H1 (cell line): ENCODE measurements around the gene PTPRG. TPM values are rescaled to one million over a fixed set of nuclear protein-coding genes. Genes with fewer than 3 reads are reported as not detected.

Experiments used
- CTCF ChIA-PET: fragments of 300-600 bp; sonication (Branson Sonifier 250); formaldehyde crosslinking; loops from one replicate; lab custom pipeline; 2021; ENCODE audit not compliant: partially characterized antibody; lab: Charles Lee
- POLR2A ChIA-PET: fragments of 300-600 bp; sonication (Branson Sonifier 250); formaldehyde crosslinking; loops from one replicate; lab custom pipeline; 2021; ENCODE audit warnings: inconsistent platforms; ENCODE audit not compliant: partially characterized antibody; lab: Charles Lee
- DNase-seq, 2 experiments: peaks; one replicate each; pipeline versions ENCODE4 v3.0.0 to v3.0.0-alpha.2; 2010 to 2022; ENCODE audit warnings: low spot score in 2 of 2, low read depth in 1 of 2, mixed read lengths in 1 of 2
- FAIRE-seq: peaks from 2 replicates; lab custom pipeline; 2011; peaks lifted over from hg19 to GRCh38; lab: Jason Lieb, UNC
- H2AFZ ChIP-seq: 2 replicates; pipeline ENCODE4 v1.8.1; 2012; ENCODE audit warnings: low read length, inconsistent platforms
- H2AK5ac ChIP-seq: 2 replicates; pipeline ENCODE4 v1.6.1; 2013; ENCODE audit warnings: low read depth, low read length
- H2BK120ac ChIP-seq: replicated peaks from 2 replicates; pipeline ENCODE3; 2013; ENCODE audit warnings: low read depth, low read length, inconsistent platforms
- H2BK12ac ChIP-seq: 2 replicates; pipeline ENCODE4 v1.6.1; 2013; ENCODE audit warnings: low read depth, low read length
- H2BK15ac ChIP-seq: 2 replicates; pipeline ENCODE4 v1.6.1; 2013; ENCODE audit warnings: low read length
- H2BK20ac ChIP-seq: 2 replicates; pipeline ENCODE4 v1.6.1; 2013; ENCODE audit warnings: low read length
- H2BK5ac ChIP-seq: 2 replicates; pipeline ENCODE4 v1.6.1; 2013; ENCODE audit warnings: low read depth, low read length
- H3K14ac ChIP-seq: 2 replicates; pipeline ENCODE4 v1.6.1; 2013; ENCODE audit warnings: inconsistent platforms; ENCODE audit not compliant: insufficient read length
- H3K18ac ChIP-seq: 2 replicates; pipeline ENCODE4 v1.6.1; 2013; ENCODE audit warnings: low read length; ENCODE audit errors: extremely low read depth
- H3K23ac ChIP-seq: 2 replicates; pipeline ENCODE4 v1.6.1; 2013; ENCODE audit warnings: inconsistent platforms; ENCODE audit not compliant: insufficient read length
- H3K23me2 ChIP-seq: 2 replicates; pipeline ENCODE4 v1.6.1; 2013; ENCODE audit warnings: low read depth, low read length
- H3K27ac ChIP-seq: 2 replicates; pipeline ENCODE4 v1.6.1; 2011; ENCODE audit warnings: low read depth, low read length, inconsistent platforms
- H3K27me3 ChIP-seq, 4 experiments: replicated peaks in 1 of 4; 1 replicate in 1 of 4; 2 replicates in 3 of 4; pipeline versions ENCODE4 v1.6.1 to v1.8.1; 2011 to 2013; ENCODE audit warnings: low read length in 3 of 4, mild to moderate bottlenecking in 3 of 4, inconsistent platforms in 2 of 4, mixed read lengths in 2 of 4, moderate library complexity in 1 of 4; ENCODE audit not compliant: control insufficient read depth in 3 of 4, insufficient read depth in 3 of 4; ENCODE audit errors: extremely low read depth in 1 of 4
- H3K36me3 ChIP-seq, 4 experiments: 2 replicates each; pipeline versions ENCODE4 v1.6.1 to v1.8.1; 2011 to 2013; ENCODE audit warnings: mild to moderate bottlenecking in 4 of 4, low read length in 3 of 4, moderate library complexity in 2 of 4, control low read depth in 1 of 4, inconsistent platforms in 1 of 4; ENCODE audit not compliant: insufficient read depth in 4 of 4, control insufficient read depth in 2 of 4
- H3K4ac ChIP-seq: replicated peaks from 2 replicates; pipeline ENCODE3; 2013; ENCODE audit warnings: low read length, low read depth, mixed read lengths, inconsistent platforms; ENCODE audit not compliant: insufficient read length
- H3K4me1 ChIP-seq, 4 experiments: replicated peaks in 1 of 4; 1 replicate in 1 of 4; 2 replicates in 3 of 4; pipeline versions ENCODE4 v1.6.1 to v1.8.1; 2011 to 2013; ENCODE audit warnings: low read length in 3 of 4, inconsistent platforms in 2 of 4, mixed read lengths in 1 of 4; ENCODE audit not compliant: insufficient read depth in 4 of 4, control insufficient read depth in 3 of 4
- H3K4me2 ChIP-seq, 2 experiments: 2 replicates each; pipeline versions ENCODE4 v1.6.1 to v1.8.1; 2011 to 2013; ENCODE audit warnings: low read depth in 2 of 2, low read length in 2 of 2, control low read depth in 1 of 2, inconsistent platforms in 1 of 2, mild to moderate bottlenecking in 1 of 2; ENCODE audit not compliant: insufficient read depth in 1 of 2
- H3K4me3 ChIP-seq, 4 experiments: fragments of 200-600, 300-600 bp in 1 of 4; sonication (generic), shearing (Covaris generic), sonication (Bioruptor Twin) in 1 of 4; 2 replicates each; pipeline versions ENCODE4 v1.5.1 to v1.8.1; 2011 to 2016; ENCODE audit warnings: low read length in 4 of 4, low read depth in 3 of 4, control low read depth in 2 of 4, inconsistent platforms in 2 of 4, mild to moderate bottlenecking in 2 of 4, mixed read lengths in 1 of 4, moderate library complexity in 1 of 4; ENCODE audit not compliant: insufficient read depth in 2 of 4; ENCODE audit errors: extremely low read depth in 1 of 4
- H3K56ac ChIP-seq: replicated peaks from 2 replicates; pipeline ENCODE3; 2013; ENCODE audit warnings: low read depth, mild to moderate bottlenecking, mixed read lengths, low read length, inconsistent platforms; ENCODE audit not compliant: insufficient read length
- H3K79me1 ChIP-seq: 2 replicates; pipeline ENCODE4 v1.6.1; 2013; ENCODE audit warnings: low read depth, low read length, control low read depth
- H3K79me2 ChIP-seq, 2 experiments: 2 replicates each; pipeline versions ENCODE4 v1.6.1 to v1.8.1; 2012 to 2013; ENCODE audit warnings: low read length in 2 of 2, mild to moderate bottlenecking in 2 of 2, inconsistent platforms in 1 of 2; ENCODE audit not compliant: insufficient read depth in 2 of 2, control insufficient read depth in 1 of 2
- H3K9ac ChIP-seq, 4 experiments: replicated peaks in 1 of 4; 1 replicate in 1 of 4; 2 replicates in 3 of 4; pipeline versions ENCODE4 v1.6.1 to v1.8.1; 2011 to 2013; ENCODE audit warnings: low read depth in 3 of 4, low read length in 3 of 4, control low read depth in 2 of 4, mild to moderate bottlenecking in 2 of 4, moderate library complexity in 2 of 4, inconsistent platforms in 1 of 4; ENCODE audit errors: extremely low read depth in 1 of 4
- H3K9me3 ChIP-seq, 2 experiments: 2 replicates each; pipeline versions ENCODE4 v1.6.1 to v1.8.1; 2012 to 2013; ENCODE audit warnings: mild to moderate bottlenecking in 2 of 2, moderate library complexity in 2 of 2, control low read depth in 1 of 2, inconsistent platforms in 1 of 2, low read depth in 1 of 2, low read length in 1 of 2, mixed read lengths in 1 of 2; ENCODE audit not compliant: insufficient read depth in 2 of 2
- H4K20me1 ChIP-seq, 2 experiments: replicated peaks in 1 of 2; 2 replicates each; pipeline versions ENCODE3 to v1.8.1; 2011 to 2013; ENCODE audit warnings: inconsistent platforms in 2 of 2, low read length in 2 of 2, mild to moderate bottlenecking in 1 of 2; ENCODE audit not compliant: insufficient read depth in 2 of 2, control insufficient read depth in 1 of 2
- H4K5ac ChIP-seq: 2 replicates; pipeline ENCODE4 v1.6.1; 2013; ENCODE audit warnings: low read length, low read depth, mixed read lengths, inconsistent platforms; ENCODE audit not compliant: insufficient read length
- H4K8ac ChIP-seq: 2 replicates; pipeline ENCODE4 v1.8.0; 2013; ENCODE audit warnings: mild to moderate bottlenecking, moderate library complexity, low read length, inconsistent platforms; ENCODE audit not compliant: insufficient read depth; ENCODE audit errors: extremely low read depth
- H4K91ac ChIP-seq: replicated peaks from 2 replicates; pipeline ENCODE3; 2013; ENCODE audit warnings: low read length, mixed read lengths, inconsistent platforms; ENCODE audit not compliant: insufficient read length
- CREB1 ChIP-seq: IDR thresholded peaks from 2 replicates; pipeline ENCODE4 v1.6.1; 2012; ENCODE audit warnings: inconsistent platforms
- EZH2 ChIP-seq: fragments of 200-600 bp; sonication (generic); IDR thresholded peaks from 2 replicates; pipeline ENCODE4 v1.7.1; 2012; ENCODE audit warnings: low read depth, mild to moderate bottlenecking, moderate library complexity, low read length, inconsistent platforms; ENCODE audit not compliant: severe bottlenecking
- RBBP5 ChIP-seq: IDR thresholded peaks from 2 replicates; pipeline ENCODE4 v1.7.1; 2012; ENCODE audit warnings: low read depth, mild to moderate bottlenecking, inconsistent platforms, low read length, moderate library complexity, borderline replicate concordance
- SAP30 ChIP-seq: fragments of 300-600 bp; sonication (generic); IDR thresholded peaks from 2 replicates; pipeline ENCODE4 v1.7.1; 2012; ENCODE audit warnings: low read length, moderate library complexity, mild to moderate bottlenecking, inconsistent platforms; ENCODE audit not compliant: insufficient read depth, insufficient replicate concordance
- SRF ChIP-seq: IDR thresholded peaks from 2 replicates; pipeline ENCODE4 v1.6.1; 2011; ENCODE audit warnings: mild to moderate bottlenecking, low read depth, low read length, moderate library complexity
- WGBS, 2 experiments: shearing (Covaris generic) in 1 of 2; methylation state at CpG; one replicate each; pipeline versions ENCODE4 v1.1.6 to v1.1.7; 2013 to 2015; ENCODE audit warnings: low lambda C conversion rate in 2 of 2, mixed read lengths in 2 of 2, inconsistent platforms in 1 of 2, low coverage in 1 of 2, missing lambda C conversion rate in 1 of 2; ENCODE audit not compliant: insufficient replicate concordance in 2 of 2, insufficient coverage in 1 of 2, insufficient read length in 1 of 2; ENCODE audit errors: extremely low coverage in 1 of 2, missing lambda C conversion rate in 1 of 2; 5-methylcytosine and 5-hydroxymethylcytosine counted together
- polyA plus RNA-seq, 7 experiments: library from polyadenylated mRNA; depleted of rRNA in 3 of 7; stranded (reverse) in 5 of 7; unstranded in 2 of 7; fragments of >200 nt in 5 of 7; fragments of 200-250 nt in 2 of 7; gene quantifications; 1 replicate in 5 of 7; 2 replicates in 1 of 7; 4 replicates in 1 of 7; pipeline versions ENCODE4 v1.2.1 to v1.2.3, GENCODE V29; 2011 to 2013; ENCODE audit warnings: missing spikeins in 2 of 7, mixed read lengths in 2 of 7
- total RNA-seq: library from RNA; stranded (reverse); fragmentation: NEBNext Ultra II Directional; extraction: Animal tissue kit (Norgen Biotek cat#: 25700); gene quantifications from 2 replicates; pipeline ENCODE4 v1.2.1, GENCODE V29; 2021
- TF ChIP-seq, protein P1 (sequence below), 3 experiments: IDR thresholded peaks; 1 replicate in 2 of 3; 2 replicates in 1 of 3; pipeline versions ENCODE4 v1.5.1 to v1.6.1; 2011; ENCODE audit warnings: low read length in 3 of 3, mild to moderate bottlenecking in 3 of 3, inconsistent platforms in 2 of 3, low read depth in 1 of 3, moderate library complexity in 1 of 3; ENCODE audit not compliant: insufficient read depth in 1 of 3; ENCODE audit errors: control extremely low read depth in 1 of 3

PTPRG gene
- total and polyA plus RNA-seq, 2 of the 8 experiments (the other 6 are each of a cell fraction or from before 2014, with no cell fraction given), result 23.3 to 96.2 TPM

DNA sequence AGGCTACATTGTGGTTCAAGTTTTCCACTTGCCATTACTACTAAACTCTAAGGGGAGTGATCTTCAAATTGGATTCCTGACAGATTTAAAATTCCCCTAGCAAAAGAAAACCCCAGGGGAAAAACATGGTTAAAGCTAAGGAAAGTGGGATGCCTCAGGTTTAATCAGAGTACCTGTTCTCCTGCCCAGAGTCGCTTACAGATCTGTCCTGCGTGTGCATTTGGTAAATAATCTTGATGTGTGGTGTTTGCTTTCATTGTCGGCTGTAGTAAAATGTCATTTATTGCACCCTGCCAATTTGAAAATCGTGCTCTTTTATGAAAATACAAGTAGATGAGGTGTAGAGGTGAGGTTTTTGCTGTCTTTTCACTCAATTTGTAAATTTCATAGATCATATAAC is 323.4 kb downstream of the PTPRG start:
- H4K5ac ChIP-seq, result no peak overlapping the region
- H3K9me3 ChIP-seq, result no peaks in the 10 kb centered on the region
- no peak overlapping the region for H2BK120ac ChIP-seq
- H2BK12ac ChIP-seq, result no peak overlapping the region
- H3K4me3 ChIP-seq, result no peak overlapping the region
- H3K23ac ChIP-seq, result no peak overlapping the region
- H3K4me2 ChIP-seq, result no peak overlapping the region
- no peak overlapping the region for H2BK20ac ChIP-seq
- H3K79me1 ChIP-seq, result no peaks in the 10 kb centered on the region; the same call in 1 of the 2 replicates
- no peaks in the 10 kb centered on the region for H3K36me3 ChIP-seq
- H3K14ac ChIP-seq, result no peak overlapping the region
- FAIRE-seq, result no peak
- peaks cover 2 to 3% of the 10 kb centered on the region in 2 experiments for H4K20me1 ChIP-seq
- H2BK15ac ChIP-seq, result no peak overlapping the region
- H2AFZ ChIP-seq, result no peak overlapping the region
- H2BK5ac ChIP-seq, result no peak overlapping the region
- no peak overlapping the region for H4K8ac ChIP-seq
- POLR2A ChIA-PET, result no interaction called here
- H3K56ac ChIP-seq, result no peak overlapping the region
- peaks cover 0 to 93% of the 10 kb centered on the region in 2 experiments for H3K79me2 ChIP-seq
- H3K27ac ChIP-seq, result no peak overlapping the region
- no peak overlapping the region for H3K18ac ChIP-seq
- DNase-seq, result no peak
- peaks cover 0 to 10% (median 2%) of the 10 kb centered on the region in 4 experiments; a peak in 4 of 7 replicates for H3K4me1 ChIP-seq
- H3K23me2 ChIP-seq, result no peaks in the 10 kb centered on the region
- H3K9ac ChIP-seq, result no peak overlapping the region
- CTCF ChIA-PET, result interaction anchor here (1.5 kb wide), 1 partner anchor 9 kb away, joined by 4 read pairs; no protein-coding TSS in a partner anchor
- no peak overlapping the region for H2AK5ac ChIP-seq
- no peaks in the 10 kb centered on the region for H3K27me3 ChIP-seq
- no peak overlapping the region for H4K91ac ChIP-seq
- 88% methylated on average over 4 of the region's 4 CpGs; no CpG with 5 or more reads in 1 of the 2 experiments for WGBS, 2 experiments
- H3K4ac ChIP-seq, result no peak overlapping the region
- TF ChIP-seq RBBP5 (no peak), SRF (no peak), EZH2 (no peak), SAP30 (no peak), CREB1 (no peak)
- TF ChIP-seq, protein P1, sequence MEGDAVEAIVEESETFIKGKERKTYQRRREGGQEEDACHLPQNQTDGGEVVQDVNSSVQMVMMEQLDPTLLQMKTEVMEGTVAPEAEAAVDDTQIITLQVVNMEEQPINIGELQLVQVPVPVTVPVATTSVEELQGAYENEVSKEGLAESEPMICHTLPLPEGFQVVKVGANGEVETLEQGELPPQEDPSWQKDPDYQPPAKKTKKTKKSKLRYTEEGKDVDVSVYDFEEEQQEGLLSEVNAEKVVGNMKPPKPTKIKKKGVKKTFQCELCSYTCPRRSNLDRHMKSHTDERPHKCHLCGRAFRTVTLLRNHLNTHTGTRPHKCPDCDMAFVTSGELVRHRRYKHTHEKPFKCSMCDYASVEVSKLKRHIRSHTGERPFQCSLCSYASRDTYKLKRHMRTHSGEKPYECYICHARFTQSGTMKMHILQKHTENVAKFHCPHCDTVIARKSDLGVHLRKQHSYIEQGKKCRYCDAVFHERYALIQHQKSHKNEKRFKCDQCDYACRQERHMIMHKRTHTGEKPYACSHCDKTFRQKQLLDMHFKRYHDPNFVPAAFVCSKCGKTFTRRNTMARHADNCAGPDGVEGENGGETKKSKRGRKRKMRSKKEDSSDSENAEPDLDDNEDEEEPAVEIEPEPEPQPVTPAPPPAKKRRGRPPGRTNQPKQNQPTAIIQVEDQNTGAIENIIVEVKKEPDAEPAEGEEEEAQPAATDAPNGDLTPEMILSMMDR (IDR thresholded peaks at IDR 0.05; ENCODE audit: control extremely low read depth in 1 of 3, insufficient read depth in 1 of 3, low read depth in 1 of 3, low read length in 3 of 3), result no peak
